Prostate gland (tissue), 2 donors: ENCODE measurements around the gene RGS4.

Experiments used
- POLR2AphosphoS5 ChIP-seq: sonication (generic); formaldehyde crosslinking; IDR thresholded peaks from one replicate; pipeline ENCODE4 v1.6.1; 2017; ENCODE audit warnings: antibody characterized with exemption
- TF ChIP-seq, protein P1 (sequence below), 4 experiments: fragments of 200-600 bp in 2 of 4; fragments of 450-650 bp in 2 of 4; sonication (generic) in 2 of 4; IDR thresholded peaks; 1 replicate in 3 of 4; 2 replicates in 1 of 4; pipeline ENCODE4 v1.5.1; 2016 to 2019; ENCODE audit warnings: antibody characterized with exemption in 4 of 4, mild to moderate bottlenecking in 2 of 4, moderate library complexity in 2 of 4

- TF ChIP-seq, protein P1, sequence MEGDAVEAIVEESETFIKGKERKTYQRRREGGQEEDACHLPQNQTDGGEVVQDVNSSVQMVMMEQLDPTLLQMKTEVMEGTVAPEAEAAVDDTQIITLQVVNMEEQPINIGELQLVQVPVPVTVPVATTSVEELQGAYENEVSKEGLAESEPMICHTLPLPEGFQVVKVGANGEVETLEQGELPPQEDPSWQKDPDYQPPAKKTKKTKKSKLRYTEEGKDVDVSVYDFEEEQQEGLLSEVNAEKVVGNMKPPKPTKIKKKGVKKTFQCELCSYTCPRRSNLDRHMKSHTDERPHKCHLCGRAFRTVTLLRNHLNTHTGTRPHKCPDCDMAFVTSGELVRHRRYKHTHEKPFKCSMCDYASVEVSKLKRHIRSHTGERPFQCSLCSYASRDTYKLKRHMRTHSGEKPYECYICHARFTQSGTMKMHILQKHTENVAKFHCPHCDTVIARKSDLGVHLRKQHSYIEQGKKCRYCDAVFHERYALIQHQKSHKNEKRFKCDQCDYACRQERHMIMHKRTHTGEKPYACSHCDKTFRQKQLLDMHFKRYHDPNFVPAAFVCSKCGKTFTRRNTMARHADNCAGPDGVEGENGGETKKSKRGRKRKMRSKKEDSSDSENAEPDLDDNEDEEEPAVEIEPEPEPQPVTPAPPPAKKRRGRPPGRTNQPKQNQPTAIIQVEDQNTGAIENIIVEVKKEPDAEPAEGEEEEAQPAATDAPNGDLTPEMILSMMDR (IDR thresholded peaks at IDR 0.05), result no peak
- no peak for TF ChIP-seq POLR2AphosphoS5
Observed at GRCh38 chr1:163056831-163057230, 12.3 kb upstream of the RGS4 start.
